ENCODE data around the gene C3orf52. TPM values are rescaled to one million over a fixed set of nuclear protein-coding genes. Genes with fewer than 3 reads are reported as not detected.
"Not testable (repeated sequence)": the region's sequence is repeated elsewhere in the genome, so short reads cannot be mapped to it uniquely, and the experiment has no call there.

The C3orf52 gene, protein sequence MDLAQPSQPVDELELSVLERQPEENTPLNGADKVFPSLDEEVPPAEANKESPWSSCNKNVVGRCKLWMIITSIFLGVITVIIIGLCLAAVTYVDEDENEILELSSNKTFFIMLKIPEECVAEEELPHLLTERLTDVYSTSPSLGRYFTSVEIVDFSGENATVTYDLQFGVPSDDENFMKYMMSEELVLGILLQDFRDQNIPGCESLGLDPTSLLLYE
- total RNA-seq, result 8.1 TPM

DNA sequence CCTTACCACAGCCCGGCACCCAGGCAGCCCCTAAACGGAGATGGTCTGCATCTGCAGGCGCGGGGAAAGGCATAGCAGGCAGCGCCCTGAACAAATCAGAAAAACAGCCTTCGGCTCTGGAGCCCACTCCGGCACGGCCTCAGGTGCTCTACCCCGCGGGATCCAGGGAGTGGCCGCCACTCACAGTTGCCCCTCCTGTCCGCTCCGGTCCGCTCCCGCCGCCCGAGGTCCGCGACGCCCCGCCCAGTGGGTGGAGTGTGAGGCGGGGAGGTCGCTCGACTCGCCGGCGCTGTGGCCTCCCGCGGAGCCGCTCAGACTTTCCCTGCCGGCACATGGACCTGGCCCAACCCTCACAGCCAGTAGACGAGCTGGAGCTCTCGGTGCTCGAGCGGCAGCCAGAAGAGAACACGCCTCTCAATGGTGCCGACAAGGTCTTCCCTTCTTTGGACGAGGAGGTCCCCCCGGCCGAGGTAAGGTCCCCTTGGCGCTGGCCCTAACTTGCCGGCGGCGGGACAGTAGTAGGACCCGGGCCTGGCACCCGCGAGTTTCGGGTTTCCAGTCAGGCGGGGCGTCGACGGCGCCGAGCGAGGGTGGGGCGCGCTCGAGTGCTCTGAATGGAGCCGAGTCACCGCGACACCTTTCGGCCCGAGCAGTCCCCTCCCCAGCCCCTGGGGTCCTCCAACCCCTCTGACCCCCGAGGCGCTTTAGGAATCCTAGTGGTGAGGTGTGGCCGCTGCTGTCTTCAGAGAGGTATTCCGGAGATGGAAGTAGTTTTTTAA lies at the start of gene C3orf52:
Gene C3orf52, plus strand, starts transcription at position 314 of the 779 bp plus-strand sequence. Its CDS starts 19 bp downstream, at position 333.
- DNase-seq (ENCODE audit: extremely low spot score in 2 of 2), result no peak
- Histone ChIP-seq H3K9me3 (no peaks in the 10 kb centered on the region), H3K36me3 (no peaks in the 10 kb centered on the region), H3K27ac (peak within 1 kb of the TSS; percentile 75), H3K27me3 (no peaks in the 10 kb centered on the region), H3K4me1 (peaks cover 23% of the 10 kb centered on the region), H3K4me3 (peak within 1 kb of the TSS; percentile 56 to 58)
- intact Hi-C loops (cut with DNase I), result no loop called here
- TF ChIP-seq POLR2AphosphoS5 (IDR thresholded peaks at IDR 0.05; ENCODE audit: insufficient read depth in 1 of 2, low read depth in 1 of 2) (peak in 1 of 2 donors; percentile 71), POLR2A (IDR thresholded peaks at IDR 0.05) (no peak)

DNA sequence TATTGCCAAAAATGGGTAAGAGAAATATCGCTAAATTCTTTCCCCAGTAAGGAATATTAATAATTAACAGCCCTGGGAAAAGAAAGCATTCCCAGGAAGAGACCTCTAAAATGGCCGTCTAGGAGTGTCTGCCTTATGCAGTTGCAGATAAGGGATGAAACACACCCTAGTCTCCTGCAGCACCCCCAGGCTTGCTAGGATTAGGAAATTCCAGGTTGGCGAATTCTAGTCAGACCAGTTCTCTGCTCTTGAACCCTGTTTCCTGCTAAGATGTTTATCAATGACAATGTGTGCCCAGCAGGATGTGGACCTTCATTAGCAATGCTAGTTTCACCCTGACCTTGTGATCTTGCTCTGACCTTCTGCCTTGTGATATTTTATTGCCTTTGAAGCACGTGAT lies 49.0 kb upstream of the C3orf52 start:
- H3K27me3 ChIP-seq; H3K4me3 ChIP-seq; intact Hi-C loops (cut with DNase I); DNase-seq (ENCODE audit: extremely low spot score in 2 of 2); H3K36me3 ChIP-seq; H3K27ac ChIP-seq; H3K9me3 ChIP-seq; H3K4me1 ChIP-seq: not testable (repeated sequence)

DNA sequence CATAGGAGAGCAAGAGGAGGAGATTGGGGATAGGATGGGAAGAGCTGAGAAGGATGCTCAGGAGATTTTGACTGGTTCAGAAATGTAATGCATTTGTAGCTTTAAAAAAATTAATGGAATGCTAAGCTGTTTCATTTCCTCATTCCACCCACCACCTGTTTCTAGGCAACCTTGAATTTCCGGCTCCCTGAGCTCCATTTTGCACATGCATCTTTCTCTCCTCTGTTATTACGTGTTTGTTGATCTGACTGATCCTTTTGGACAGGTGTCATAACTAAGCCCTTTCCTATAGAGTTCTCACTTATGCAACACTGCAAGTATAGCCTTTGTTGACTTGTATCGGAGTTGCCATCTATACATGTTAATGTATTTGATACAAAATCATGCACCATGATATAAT lies 47.3 kb upstream of the C3orf52 start:
- Histone ChIP-seq H3K4me3 (no peak overlapping the region), H3K27ac (no peak overlapping the region), H3K36me3 (no peaks in the 10 kb centered on the region), H3K4me1 (no peaks in the 10 kb centered on the region), H3K27me3 (no peaks in the 10 kb centered on the region), H3K9me3 (no peaks in the 10 kb centered on the region)
- DNase-seq (ENCODE audit: extremely low spot score in 2 of 2), result no peak
- intact Hi-C loops (cut with DNase I), result no loop called here
- TF ChIP-seq POLR2AphosphoS5 (IDR thresholded peaks at IDR 0.05; ENCODE audit: insufficient read depth in 1 of 2, low read depth in 1 of 2) (no peak), POLR2A (IDR thresholded peaks at IDR 0.05) (no peak)
- TF ChIP-seq, protein P1, sequence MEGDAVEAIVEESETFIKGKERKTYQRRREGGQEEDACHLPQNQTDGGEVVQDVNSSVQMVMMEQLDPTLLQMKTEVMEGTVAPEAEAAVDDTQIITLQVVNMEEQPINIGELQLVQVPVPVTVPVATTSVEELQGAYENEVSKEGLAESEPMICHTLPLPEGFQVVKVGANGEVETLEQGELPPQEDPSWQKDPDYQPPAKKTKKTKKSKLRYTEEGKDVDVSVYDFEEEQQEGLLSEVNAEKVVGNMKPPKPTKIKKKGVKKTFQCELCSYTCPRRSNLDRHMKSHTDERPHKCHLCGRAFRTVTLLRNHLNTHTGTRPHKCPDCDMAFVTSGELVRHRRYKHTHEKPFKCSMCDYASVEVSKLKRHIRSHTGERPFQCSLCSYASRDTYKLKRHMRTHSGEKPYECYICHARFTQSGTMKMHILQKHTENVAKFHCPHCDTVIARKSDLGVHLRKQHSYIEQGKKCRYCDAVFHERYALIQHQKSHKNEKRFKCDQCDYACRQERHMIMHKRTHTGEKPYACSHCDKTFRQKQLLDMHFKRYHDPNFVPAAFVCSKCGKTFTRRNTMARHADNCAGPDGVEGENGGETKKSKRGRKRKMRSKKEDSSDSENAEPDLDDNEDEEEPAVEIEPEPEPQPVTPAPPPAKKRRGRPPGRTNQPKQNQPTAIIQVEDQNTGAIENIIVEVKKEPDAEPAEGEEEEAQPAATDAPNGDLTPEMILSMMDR (IDR thresholded peaks at IDR 0.05), result no peak

DNA sequence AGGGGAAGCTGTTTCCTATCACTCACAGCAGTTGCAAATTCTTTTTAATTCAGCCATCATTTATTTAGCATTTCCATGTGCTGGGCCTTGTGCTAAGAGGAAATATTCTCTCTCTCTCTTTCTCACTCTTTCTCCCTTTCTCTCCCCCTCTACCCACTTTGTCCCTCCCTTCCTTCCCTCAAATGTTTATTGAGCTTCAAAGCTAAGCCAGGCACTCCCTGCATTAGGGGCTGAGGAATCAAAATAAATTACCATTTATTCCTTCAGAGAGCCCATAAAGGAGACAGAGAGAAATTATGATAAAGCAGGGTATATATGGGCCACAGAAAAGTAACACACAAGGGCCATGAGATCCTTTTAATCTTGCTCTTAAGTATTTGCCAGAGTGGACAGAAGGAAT lies 44.9 kb upstream of the C3orf52 start:
- no peaks in the 10 kb centered on the region for H3K9me3 ChIP-seq
- H3K27me3 ChIP-seq, result no peaks in the 10 kb centered on the region
- H3K27ac ChIP-seq, result no peak overlapping the region
- intact Hi-C loops (cut with DNase I), result loop anchor here (10.0 kb wide), 1 partner anchor 377 kb away; no protein-coding TSS in a partner anchor
- no peak for DNase-seq (ENCODE audit: extremely low spot score in 2 of 2)
- no peak for TF ChIP-seq POLR2A (IDR thresholded peaks at IDR 0.05)
- TF ChIP-seq POLR2AphosphoS5 (IDR thresholded peaks at IDR 0.05; ENCODE audit: insufficient read depth in 1 of 2, low read depth in 1 of 2), result no peak
- TF ChIP-seq, protein P1 (IDR thresholded peaks at IDR 0.05), result no peak
- no peaks in the 10 kb centered on the region for H3K36me3 ChIP-seq
- H3K4me1 ChIP-seq, result no peaks in the 10 kb centered on the region
- H3K4me3 ChIP-seq, result no peak overlapping the region

DNA sequence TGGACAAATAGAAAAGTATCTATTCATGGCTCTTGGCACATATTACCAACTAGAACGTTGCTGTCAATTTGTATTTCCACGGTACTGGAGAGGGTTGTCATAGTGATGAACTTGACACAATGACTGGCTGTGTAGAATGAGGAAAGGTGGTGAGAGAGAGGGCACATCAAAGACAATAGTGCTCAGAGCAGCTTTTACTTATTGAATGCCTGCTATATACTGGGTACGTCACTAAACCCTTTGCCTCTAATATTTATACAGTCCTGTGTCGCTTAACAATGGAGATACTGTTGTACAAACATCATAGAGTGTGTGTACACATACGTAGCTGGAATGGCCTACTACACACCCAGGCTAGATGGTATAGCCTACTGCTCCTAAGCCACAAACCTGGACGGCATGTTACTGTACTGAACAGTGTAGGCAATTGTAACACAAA lies 43.3 kb upstream of the C3orf52 start:
- TF ChIP-seq POLR2A (IDR thresholded peaks at IDR 0.05) (no peak), POLR2AphosphoS5 (IDR thresholded peaks at IDR 0.05; ENCODE audit: insufficient read depth in 1 of 2, low read depth in 1 of 2) (no peak)
- TF ChIP-seq, protein P1 (IDR thresholded peaks at IDR 0.05), result no peak

More for the DNA sequence above, 43.3 kb upstream of the C3orf52 start:
- H3K27me3 ChIP-seq, result no peaks in the 10 kb centered on the region
- H3K27ac ChIP-seq, result no peak overlapping the region
- H3K4me3 ChIP-seq, result no peak overlapping the region
- H3K4me1 ChIP-seq, result no peaks in the 10 kb centered on the region
- H3K9me3 ChIP-seq, result no peaks in the 10 kb centered on the region
- intact Hi-C loops (cut with DNase I), result loop anchor here (10.0 kb wide), 1 partner anchor 378 kb away; no protein-coding TSS in a partner anchor
- DNase-seq (ENCODE audit: extremely low spot score in 2 of 2), result no peak
- no peaks in the 10 kb centered on the region for H3K36me3 ChIP-seq
